Measurements from ENCODE around the gene FAM193B. TPM values are rescaled to one million over a fixed set of nuclear protein-coding genes. Genes with fewer than 3 reads are reported as not detected.
A peak's percentile ranks its signal among the peaks of the same experiment; 100 is the strongest.

FAM193B gene
- polyA plus RNA-seq, 2 of the 4 experiments (the other 2 are of a cell fraction) = 19.4 to 28.9 TPM

DNA sequence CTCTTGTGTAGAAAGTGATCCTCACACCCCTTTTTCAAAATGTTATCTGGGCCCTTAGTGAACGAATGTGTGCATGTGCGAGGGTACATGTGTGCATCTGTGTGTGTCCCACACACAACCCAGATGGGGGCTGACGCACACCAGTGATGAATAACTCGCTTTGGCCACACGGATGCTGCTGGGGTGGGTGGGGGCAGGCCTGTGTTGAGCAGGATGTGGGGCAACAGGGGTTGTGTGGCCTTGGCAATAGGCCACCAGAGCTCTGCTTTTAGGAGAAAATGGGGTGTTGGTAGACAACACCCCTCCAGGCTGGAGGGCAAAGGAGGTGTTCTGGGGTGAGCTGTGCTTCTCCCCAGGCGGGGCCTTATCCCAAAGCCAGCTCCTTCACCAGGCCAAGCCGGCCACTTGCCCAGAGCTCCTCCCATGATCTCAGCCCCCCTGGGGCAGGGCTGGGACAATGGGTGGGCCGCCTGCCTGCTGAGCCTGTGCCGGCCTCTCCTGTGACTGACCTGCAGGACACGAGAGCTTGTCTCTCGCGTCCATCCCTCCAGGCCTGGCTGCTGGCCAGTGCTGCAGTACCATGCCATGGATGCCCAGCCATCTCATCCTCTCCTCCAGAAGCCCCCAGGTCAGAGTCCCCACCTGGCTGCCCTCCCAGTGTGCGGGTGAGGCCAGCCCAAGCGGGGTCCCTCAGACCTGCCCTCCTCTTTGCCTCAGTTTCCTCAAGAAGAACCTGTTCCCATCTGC is 82.6 kb downstream of the FAM193B start (continued):
- TF ChIP-seq, protein P1, sequence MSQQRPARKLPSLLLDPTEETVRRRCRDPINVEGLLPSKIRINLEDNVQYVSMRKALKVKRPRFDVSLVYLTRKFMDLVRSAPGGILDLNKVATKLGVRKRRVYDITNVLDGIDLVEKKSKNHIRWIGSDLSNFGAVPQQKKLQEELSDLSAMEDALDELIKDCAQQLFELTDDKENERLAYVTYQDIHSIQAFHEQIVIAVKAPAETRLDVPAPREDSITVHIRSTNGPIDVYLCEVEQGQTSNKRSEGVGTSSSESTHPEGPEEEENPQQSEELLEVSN (IDR thresholded peaks at IDR 0.05; ENCODE audit: borderline replicate concordance, low read depth) = no peak
- no peak for TF ChIP-seq ZC3H11A (IDR thresholded peaks at IDR 0.05)
- no peak for TF ChIP-seq FOSL2 (IDR thresholded peaks at IDR 0.05)
- no peak for TF ChIP-seq FOSL2 (CRISPR knock-in tag; IDR thresholded peaks at IDR 0.05)
- no peak for TF ChIP-seq ZSCAN20 (CRISPR knock-in tag; IDR thresholded peaks at IDR 0.05)
- no peak for TF ChIP-seq CBX2 (IDR thresholded peaks at IDR 0.05; ENCODE audit: borderline replicate concordance, low read depth)
- TF ChIP-seq POLR2AphosphoS2 (conservative IDR thresholded peaks at IDR 0.05; ENCODE audit: low read length) = no peak
- no peak for TF ChIP-seq HOXB5 (CRISPR knock-in tag; IDR thresholded peaks at IDR 0.05)

- POLR2A ChIA-PET = interaction anchor here (1.3 kb wide), 1 partner anchor 45 kb away, joined by 5 read pairs; the partner anchor contains the start of gene GRK6
- ATAC-seq = no peak
- FAIRE-seq = no peak
- TF ChIP-seq BHLHE40 (IDR thresholded peaks at IDR 0.05; ENCODE audit: low read depth, low read length) (no peak), NR3C1 (IDR thresholded peaks at IDR 0.05) (no peak), MAFK (IDR thresholded peaks at IDR 0.05; ENCODE audit: partially characterized antibody) (peak; percentile 82)
- Histone ChIP-seq H3K27ac (peak overlapping the region in 1 of 2 experiments; percentile 99; a peak in 1 of 6 replicates), H3K9me3 (no peaks in the 10 kb centered on the region), H3K4me3 (no peak overlapping the region; the same call in 2 of the 3 replicates), H3K4me1 (peaks cover 52% of the 10 kb centered on the region), H3K4me2 (peak overlapping the region; percentile 99)
- 88% methylated on average over 10 of the region's 10 CpGs for WGBS (ENCODE audit: missing lambda C conversion rate)
- peak in 1 of 2 experiments; percentile 40 for DNase-seq (ENCODE audit: low read depth in 1 of 2, low spot score in 1 of 2)
- CTCF ChIA-PET = interaction anchor here (0.7 to 19.7 kb wide), 7 partner anchors 8 to 67 kb away, joined by 3 to 241 read pairs (median 5); no protein-coding TSS in a partner anchor
Observed at GRCh38 chr5:177470759-177471536, 83.4 kb downstream of the FAM193B start.

Other genes starting within 250 kb of the FAM193B start
- 4.1 and 5.3 TPM in 2 replicates for gene MXD3, start 242.7 kb downstream of the FAM193B start, polyA plus RNA-seq (2011; rRNA removed)
- 12.4 to 16.9 TPM (median 15.2 TPM) in 3 replicates for gene MXD3, start 242.7 kb downstream of the FAM193B start, polyA plus RNA-seq (2017; fragmentation: RNase III; extraction: RNeasy Plus Mini Kit Qiagen cat#74134 plus additional on column Dnase treatment)
- 123 and 172 TPM in 2 replicates for gene LMAN2, start 202.9 kb downstream of the FAM193B start, polyA plus RNA-seq (2011; rRNA removed)
- 207 to 222 TPM (median 210 TPM) in 3 replicates for gene LMAN2, start 202.9 kb downstream of the FAM193B start, polyA plus RNA-seq (2017; fragmentation: RNase III; extraction: RNeasy Plus Mini Kit Qiagen cat#74134 plus additional on column Dnase treatment)
- gene RGS14, start 196.6 kb downstream of the FAM193B start, polyA plus RNA-seq (2011; rRNA removed) = 3.9 and 5.8 TPM in 2 replicates
- 5.2 to 8.4 TPM (median 6.4 TPM) in 3 replicates for gene RGS14, start 196.6 kb downstream of the FAM193B start, polyA plus RNA-seq (2017; fragmentation: RNase III; extraction: RNeasy Plus Mini Kit Qiagen cat#74134 plus additional on column Dnase treatment)
- not detected in 2 replicates for gene SLC34A1, start 170.1 kb downstream of the FAM193B start, polyA plus RNA-seq (2011; rRNA removed)
- 0.03 TPM in 2 of 3 replicates, not detected in the other for gene SLC34A1, start 170.1 kb downstream of the FAM193B start, polyA plus RNA-seq (2017; fragmentation: RNase III; extraction: RNeasy Plus Mini Kit Qiagen cat#74134 plus additional on column Dnase treatment)
- gene PFN3, start 153.9 kb downstream of the FAM193B start, polyA plus RNA-seq (2011; rRNA removed) = not detected in 2 replicates
- gene PFN3, start 153.9 kb downstream of the FAM193B start, polyA plus RNA-seq (2017; fragmentation: RNase III; extraction: RNeasy Plus Mini Kit Qiagen cat#74134 plus additional on column Dnase treatment) = not detected in 3 replicates
- gene F12, start 145.0 kb downstream of the FAM193B start, polyA plus RNA-seq (2011; rRNA removed) = 5.3 TPM in 2 replicates
- gene F12, start 145.0 kb downstream of the FAM193B start, polyA plus RNA-seq (2017; fragmentation: RNase III; extraction: RNeasy Plus Mini Kit Qiagen cat#74134 plus additional on column Dnase treatment) = 14.3 to 15.5 TPM (median 14.5 TPM) in 3 replicates
- 16.5 and 20.1 TPM in 2 replicates for gene GRK6, start 127.9 kb downstream of the FAM193B start, polyA plus RNA-seq (2011; rRNA removed)
- gene GRK6, start 127.9 kb downstream of the FAM193B start, polyA plus RNA-seq (2017; fragmentation: RNase III; extraction: RNeasy Plus Mini Kit Qiagen cat#74134 plus additional on column Dnase treatment) = 26.3 to 28.8 TPM (median 26.8 TPM) in 3 replicates
- gene PRR7, start 107.7 kb downstream of the FAM193B start, polyA plus RNA-seq (2011; rRNA removed) = 1.8 and 2.2 TPM in 2 replicates
- 11.0 to 12.1 TPM (median 11.2 TPM) in 3 replicates for gene PRR7, start 107.7 kb downstream of the FAM193B start, polyA plus RNA-seq (2017; fragmentation: RNase III; extraction: RNeasy Plus Mini Kit Qiagen cat#74134 plus additional on column Dnase treatment)
- 32.6 and 47.7 TPM in 2 replicates for gene DBN1, start 80.9 kb downstream of the FAM193B start, polyA plus RNA-seq (2011; rRNA removed)
- gene DBN1, start 80.9 kb downstream of the FAM193B start, polyA plus RNA-seq (2017; fragmentation: RNase III; extraction: RNeasy Plus Mini Kit Qiagen cat#74134 plus additional on column Dnase treatment) = 92.4 to 118 TPM (median 107 TPM) in 3 replicates
- gene PDLIM7, start 57.0 kb downstream of the FAM193B start, polyA plus RNA-seq (2011; rRNA removed) = 26.1 and 30.7 TPM in 2 replicates
- gene PDLIM7, start 57.0 kb downstream of the FAM193B start, polyA plus RNA-seq (2017; fragmentation: RNase III; extraction: RNeasy Plus Mini Kit Qiagen cat#74134 plus additional on column Dnase treatment) = 120 to 141 TPM (median 124 TPM) in 3 replicates
- gene DOK3, start 44.7 kb downstream of the FAM193B start, polyA plus RNA-seq (2011; rRNA removed) = 1.3 and 1.8 TPM in 2 replicates
- gene DOK3, start 44.7 kb downstream of the FAM193B start, polyA plus RNA-seq (2017; fragmentation: RNase III; extraction: RNeasy Plus Mini Kit Qiagen cat#74134 plus additional on column Dnase treatment) = 7.1 to 9.1 TPM (median 7.4 TPM) in 3 replicates
- 87.7 and 90.7 TPM in 2 replicates for gene DDX41, start 37.6 kb downstream of the FAM193B start, polyA plus RNA-seq (2011; rRNA removed)
- gene DDX41, start 37.6 kb downstream of the FAM193B start, polyA plus RNA-seq (2017; fragmentation: RNase III; extraction: RNeasy Plus Mini Kit Qiagen cat#74134 plus additional on column Dnase treatment) = 121 to 177 TPM (median 172 TPM) in 3 replicates
- 168 and 212 TPM in 2 replicates for gene TMED9, start 37.6 kb upstream of the FAM193B start, polyA plus RNA-seq (2011; rRNA removed)
- gene TMED9, start 37.6 kb upstream of the FAM193B start, polyA plus RNA-seq (2017; fragmentation: RNase III; extraction: RNeasy Plus Mini Kit Qiagen cat#74134 plus additional on column Dnase treatment) = 218 to 239 TPM (median 236 TPM) in 3 replicates
- 13.0 and 13.3 TPM in 2 replicates for gene B4GALT7, start 45.6 kb upstream of the FAM193B start, polyA plus RNA-seq (2011; rRNA removed)
- 17.1 to 18.2 TPM (median 18.0 TPM) in 3 replicates for gene B4GALT7, start 45.6 kb upstream of the FAM193B start, polyA plus RNA-seq (2017; fragmentation: RNase III; extraction: RNeasy Plus Mini Kit Qiagen cat#74134 plus additional on column Dnase treatment)
- gene FAM153A, start 228.3 kb upstream of the FAM193B start, polyA plus RNA-seq (2011; rRNA removed) = 0.41 TPM in 1 of 2 replicates, not detected in the other
- gene FAM153A, start 228.3 kb upstream of the FAM193B start, polyA plus RNA-seq (2017; fragmentation: RNase III; extraction: RNeasy Plus Mini Kit Qiagen cat#74134 plus additional on column Dnase treatment) = not detected in 3 replicates

All from A549 (cell line).